Esophagus squamous epithelium (tissue), 4 donors: ENCODE measurements around the gene SPRR4.

Experiments
- CTCF ChIP-seq, 6 experiments: fragments of 450-650 bp in 4 of 6; fragments of 200-600 bp in 2 of 6; sonication (generic) in 2 of 6; IDR thresholded peaks; one replicate each; pipeline ENCODE4 v1.5.1; 2016 to 2019; ENCODE audit warnings: antibody characterized with exemption in 6 of 6, mild to moderate bottlenecking in 4 of 6, moderate library complexity in 4 of 6
- POLR2A ChIP-seq, 4 donors: fragments of 450-650 bp; IDR thresholded peaks; one replicate each; pipeline ENCODE4 v1.6.1; 2017; ENCODE audit warnings: antibody characterized with exemption in 4 of 4, mild to moderate bottlenecking in 4 of 4, moderate library complexity in 3 of 4

- TF ChIP-seq CTCF (IDR thresholded peaks at IDR 0.05) (no peak), POLR2A (IDR thresholded peaks at IDR 0.05) (no peak)
These were observed 12.8 kb downstream of the SPRR4 start for GRCh38 chr1:152983234-152983633.
